HFF-Myc (cell line): ENCODE results near the gene HIVEP3.

ENCODE experiments used
- DNase-seq: peaks from one replicate; pipeline ENCODE4 v3.0.0-alpha.2; 2011; ENCODE audit warnings: low read depth; ENCODE audit errors: extremely low read depth
- H3K4me3 ChIP-seq: replicated peaks from 2 replicates; pipeline ENCODE4 v1.5.1; 2011; ENCODE audit warnings: low read depth, mild to moderate bottlenecking, control low read depth, low read length
- CTCF ChIP-seq: IDR thresholded peaks from 2 replicates; pipeline ENCODE4 v1.5.1; 2012; ENCODE audit warnings: mild to moderate bottlenecking, low read depth, low read length, control low read depth; ENCODE audit errors: missing control alignments

HIVEP3 gene

GRCh38 chr1:41510531-41511238, 408.0 kb downstream of the HIVEP3 start:
- H3K4me3 ChIP-seq: no peak overlapping the region
- TF ChIP-seq CTCF: no peak
- no peak for DNase-seq

GRCh38 chr1:41509270-41509671, 409.5 kb downstream of the HIVEP3 start:
- no peak for DNase-seq
- no peak for TF ChIP-seq CTCF
- H3K4me3 ChIP-seq: no peak overlapping the region

GRCh38 chr1:41508290-41508689, 410.4 kb downstream of the HIVEP3 start:
- no peak for TF ChIP-seq CTCF
- DNase-seq: no peak
- no peak overlapping the region for H3K4me3 ChIP-seq

- no peak overlapping the region for H3K4me3 ChIP-seq
- DNase-seq: no peak
- TF ChIP-seq CTCF: no peak
These were observed 410.9 kb downstream of the HIVEP3 start for GRCh38 chr1:41507836-41508235.

- H3K4me3 ChIP-seq: no peak overlapping the region
- no peak for TF ChIP-seq CTCF
- DNase-seq: no peak
These were observed 411.5 kb downstream of the HIVEP3 start for GRCh38 chr1:41507110-41507720.

- TF ChIP-seq CTCF: no peak
- no peak overlapping the region for H3K4me3 ChIP-seq
- peak; percentile 59 for DNase-seq
These were observed 414.3 kb downstream of the HIVEP3 start for GRCh38 chr1:41504114-41505035.
